Thyroid gland (tissue), 4 donors: ENCODE measurements around the gene TMEM167B.

ENCODE experiments used
- CTCF ChIP-seq, 6 experiments: fragments of 200-600 bp in 3 of 6; fragments of 450-650 bp in 3 of 6; sonication (generic) in 3 of 6; IDR thresholded peaks; one replicate each; pipeline ENCODE4 v1.5.1; 2016 to 2019; ENCODE audit warnings: antibody characterized with exemption in 6 of 6, mild to moderate bottlenecking in 2 of 6, inconsistent platforms in 1 of 6, moderate library complexity in 1 of 6
- POLR2A ChIP-seq, 2 donors: fragments of 450-650 bp; IDR thresholded peaks; one replicate each; pipeline ENCODE4 v1.6.1; 2017; ENCODE audit warnings: antibody characterized with exemption in 2 of 2, mild to moderate bottlenecking in 2 of 2, moderate library complexity in 1 of 2

GRCh38 chr1:109115685-109116084, 25.1 kb downstream of the TMEM167B start:
- TF ChIP-seq POLR2A (IDR thresholded peaks at IDR 0.05): no peak
- no peak for TF ChIP-seq CTCF (IDR thresholded peaks at IDR 0.05)
